Measurements from ENCODE around the gene TCAP.

DNA sequence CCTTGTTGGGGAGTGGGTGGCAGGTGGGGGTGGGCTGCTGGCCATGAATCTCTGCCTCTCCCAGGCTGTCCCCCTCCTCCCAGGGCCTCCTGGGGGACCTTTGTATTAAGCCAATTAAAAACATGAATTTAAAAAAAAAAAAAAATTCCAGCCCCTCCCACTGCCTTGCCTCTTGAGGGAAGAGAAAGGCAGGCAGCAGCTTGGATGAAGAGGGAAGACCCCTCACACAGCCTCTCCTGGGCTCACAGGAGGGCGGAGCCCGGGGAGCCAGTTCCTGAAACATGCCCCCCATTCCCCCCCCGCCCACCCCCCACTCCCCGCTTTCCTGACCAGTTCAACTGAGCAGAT is 1.8 kb upstream of the TCAP start:
- TF ChIP-seq, protein P1, sequence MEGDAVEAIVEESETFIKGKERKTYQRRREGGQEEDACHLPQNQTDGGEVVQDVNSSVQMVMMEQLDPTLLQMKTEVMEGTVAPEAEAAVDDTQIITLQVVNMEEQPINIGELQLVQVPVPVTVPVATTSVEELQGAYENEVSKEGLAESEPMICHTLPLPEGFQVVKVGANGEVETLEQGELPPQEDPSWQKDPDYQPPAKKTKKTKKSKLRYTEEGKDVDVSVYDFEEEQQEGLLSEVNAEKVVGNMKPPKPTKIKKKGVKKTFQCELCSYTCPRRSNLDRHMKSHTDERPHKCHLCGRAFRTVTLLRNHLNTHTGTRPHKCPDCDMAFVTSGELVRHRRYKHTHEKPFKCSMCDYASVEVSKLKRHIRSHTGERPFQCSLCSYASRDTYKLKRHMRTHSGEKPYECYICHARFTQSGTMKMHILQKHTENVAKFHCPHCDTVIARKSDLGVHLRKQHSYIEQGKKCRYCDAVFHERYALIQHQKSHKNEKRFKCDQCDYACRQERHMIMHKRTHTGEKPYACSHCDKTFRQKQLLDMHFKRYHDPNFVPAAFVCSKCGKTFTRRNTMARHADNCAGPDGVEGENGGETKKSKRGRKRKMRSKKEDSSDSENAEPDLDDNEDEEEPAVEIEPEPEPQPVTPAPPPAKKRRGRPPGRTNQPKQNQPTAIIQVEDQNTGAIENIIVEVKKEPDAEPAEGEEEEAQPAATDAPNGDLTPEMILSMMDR (IDR thresholded peaks at IDR 0.05; ENCODE audit: low read depth, low read length), result no peak
- TF ChIP-seq EZH2phosphoT487 (IDR thresholded peaks at IDR 0.05; ENCODE audit: low read depth), result no peak

All from OCI-LY3 (cell line).